ENCODE measurements around the gene DNAJC15.
"Not testable (repeated sequence)": the region's sequence is repeated elsewhere in the genome, so short reads cannot be mapped to it uniquely, and the experiment has no call there.

Gene DNAJC15

DNA sequence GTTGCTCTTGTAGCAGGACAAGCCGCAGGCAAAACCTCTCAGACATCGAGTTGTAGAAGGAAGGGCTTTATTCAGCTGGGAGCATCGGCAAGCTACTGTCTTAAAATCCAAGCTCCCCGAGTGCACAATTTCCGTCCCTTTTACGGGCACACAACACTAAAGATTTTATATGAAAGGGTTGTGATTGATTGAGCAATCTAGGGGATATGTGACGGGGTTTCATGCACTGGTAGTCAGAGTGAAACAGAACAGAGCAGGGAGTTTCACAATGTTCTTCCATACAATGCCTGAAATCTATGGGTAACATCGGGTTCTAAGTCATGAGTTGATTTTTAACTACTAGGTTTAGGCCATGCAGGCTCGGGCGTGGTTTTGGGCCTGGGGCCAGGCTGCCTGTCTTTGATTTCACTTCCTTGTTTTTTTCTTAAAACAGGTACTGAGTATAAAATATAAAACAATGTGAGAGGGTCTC is 22.0 kb downstream of the DNAJC15 start:
- not testable (repeated sequence) for DNase-seq (ENCODE audit: low spot score)

DNA sequence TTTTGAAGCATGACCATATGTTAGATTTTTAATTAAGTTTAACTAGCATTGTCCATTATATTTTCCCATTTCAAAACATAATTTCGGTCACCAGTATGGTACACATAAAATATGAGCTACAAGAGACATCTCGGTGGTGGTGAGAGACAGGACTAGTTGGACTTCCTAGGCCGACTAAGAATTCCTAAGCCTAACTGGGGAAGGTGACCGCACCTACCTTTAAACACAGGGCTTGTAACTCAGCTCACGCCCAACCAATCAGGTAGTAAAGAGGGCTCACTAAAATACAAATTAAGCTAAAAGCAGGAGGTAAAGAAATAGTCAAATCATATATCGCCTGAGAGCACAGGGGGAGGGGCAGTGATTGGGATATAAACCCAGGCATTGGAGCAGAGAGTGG is 22.9 kb downstream of the DNAJC15 start:
- DNase-seq (ENCODE audit: low spot score): no peak

DNA sequence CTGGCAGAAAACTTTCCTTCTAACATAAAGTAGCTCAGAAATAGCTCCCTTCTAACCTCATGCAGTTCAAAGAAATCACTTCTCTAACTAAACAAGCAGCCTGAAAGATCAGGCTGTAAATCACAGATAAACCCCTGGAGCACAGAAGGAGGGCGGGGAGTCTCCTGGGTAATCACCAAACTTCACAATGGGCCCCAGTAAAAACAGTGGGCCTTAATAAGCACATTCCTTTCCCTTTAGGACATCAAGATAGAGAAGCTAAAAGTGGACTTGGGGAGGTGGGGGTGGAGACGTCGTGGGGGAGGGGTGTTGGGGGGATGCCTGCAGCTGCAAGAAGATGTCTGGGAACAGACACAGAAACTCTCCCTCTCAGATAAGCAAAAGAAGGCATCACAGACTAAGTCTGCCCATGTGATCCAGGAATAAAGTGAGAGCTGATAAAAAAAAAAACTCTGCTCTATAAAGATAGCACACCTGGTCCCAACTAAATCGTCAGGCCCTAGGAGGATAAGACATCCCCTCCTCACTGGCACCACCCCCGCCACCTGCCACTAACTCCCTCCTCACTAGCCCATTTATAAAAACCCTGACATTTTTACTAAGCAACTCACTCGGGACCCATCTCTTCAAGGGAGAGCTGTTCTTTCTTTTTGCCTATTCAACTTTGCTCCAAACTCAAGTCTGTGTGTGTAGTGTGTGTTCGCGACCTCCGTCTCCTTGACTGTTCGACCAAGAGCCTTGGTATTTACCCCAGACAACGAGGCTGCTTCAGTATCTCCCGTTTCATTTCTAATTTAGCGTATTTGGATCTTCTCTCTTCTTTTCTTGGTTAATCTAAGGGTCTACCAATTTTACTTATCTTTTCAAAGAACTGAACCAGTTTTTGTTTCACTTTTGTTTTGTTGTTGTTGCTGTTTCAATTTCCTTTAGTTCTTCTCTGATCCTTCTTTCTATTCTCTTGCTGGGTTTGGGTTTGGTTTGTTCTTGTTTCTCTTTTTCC is 31.7 kb downstream of the DNAJC15 start:
- peak; percentile 29 for DNase-seq (ENCODE audit: low spot score)

DNA sequence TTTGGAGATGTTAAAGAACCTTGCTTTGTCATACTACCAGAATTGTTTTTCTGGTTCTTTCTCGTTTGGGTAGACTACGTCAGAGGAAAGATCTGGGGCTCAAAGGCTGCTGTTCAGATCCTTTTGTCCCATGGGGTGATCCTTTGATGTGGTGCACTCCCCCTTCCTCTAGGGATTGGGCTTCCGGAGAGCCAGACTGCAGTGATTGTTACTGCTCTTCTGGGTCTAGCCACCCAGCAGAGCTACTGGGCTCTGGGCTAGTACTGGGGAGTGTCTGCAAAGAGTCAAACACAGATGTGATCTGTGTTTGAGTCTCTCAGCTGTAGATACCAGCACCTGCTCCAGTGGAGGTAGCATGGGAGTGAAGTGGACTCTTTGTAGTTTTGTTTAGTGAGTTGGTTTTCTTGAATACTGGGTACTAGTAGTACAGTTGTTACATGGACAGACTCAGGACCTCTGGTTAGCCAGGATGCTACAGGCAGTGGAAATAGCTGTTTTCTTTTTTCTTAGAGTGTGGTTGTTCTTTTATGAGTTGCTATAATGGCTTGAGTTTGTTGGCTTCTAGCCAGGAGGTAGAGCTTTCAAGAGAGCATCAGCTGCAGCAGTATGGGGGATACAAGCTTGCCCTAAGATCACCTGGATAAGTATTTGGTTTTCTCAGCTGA is 34.4 kb downstream of the DNAJC15 start:
- no peak for DNase-seq (ENCODE audit: low spot score)

DNA sequence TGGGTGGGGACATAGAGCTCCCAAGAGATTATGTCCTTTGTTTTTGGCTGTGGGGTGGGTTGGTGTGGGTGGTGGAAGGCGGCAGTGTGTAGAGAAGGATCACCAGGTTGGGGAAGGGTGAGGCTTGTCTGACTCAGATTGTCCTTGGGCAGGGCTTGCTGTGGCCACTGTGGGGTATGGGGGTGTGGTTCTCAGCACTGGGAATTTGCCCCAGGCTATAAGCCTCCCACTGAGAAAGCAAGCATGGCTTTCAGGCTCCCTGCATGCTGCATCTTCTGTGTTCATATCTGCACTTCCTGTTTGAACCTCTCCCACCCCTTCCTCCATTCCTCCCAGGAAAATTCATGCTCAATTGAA is 34.9 kb downstream of the DNAJC15 start:
- DNase-seq (ENCODE audit: low spot score): peak; percentile 25

DNA sequence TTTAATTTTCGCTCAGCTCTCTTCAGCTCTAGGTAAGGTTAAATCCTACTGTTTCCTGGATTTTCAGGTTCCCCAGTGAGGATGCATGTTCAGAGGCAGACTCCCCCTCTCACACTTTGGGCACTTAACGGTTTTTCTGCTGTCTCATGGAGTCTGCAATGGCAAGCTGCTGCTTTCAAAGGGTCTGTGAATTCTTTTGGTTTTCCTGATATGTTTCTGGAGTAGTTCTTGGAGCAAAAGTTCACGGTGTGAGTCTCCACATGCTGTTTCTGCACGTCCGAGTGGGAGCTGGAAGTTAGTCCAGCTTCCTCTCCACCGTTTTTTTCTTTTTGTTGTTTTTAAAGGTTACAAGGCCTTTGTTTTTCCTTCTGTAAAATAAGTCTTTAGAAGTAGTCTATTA is 35.4 kb downstream of the DNAJC15 start:
- no peak for DNase-seq (ENCODE audit: low spot score)

DNA sequence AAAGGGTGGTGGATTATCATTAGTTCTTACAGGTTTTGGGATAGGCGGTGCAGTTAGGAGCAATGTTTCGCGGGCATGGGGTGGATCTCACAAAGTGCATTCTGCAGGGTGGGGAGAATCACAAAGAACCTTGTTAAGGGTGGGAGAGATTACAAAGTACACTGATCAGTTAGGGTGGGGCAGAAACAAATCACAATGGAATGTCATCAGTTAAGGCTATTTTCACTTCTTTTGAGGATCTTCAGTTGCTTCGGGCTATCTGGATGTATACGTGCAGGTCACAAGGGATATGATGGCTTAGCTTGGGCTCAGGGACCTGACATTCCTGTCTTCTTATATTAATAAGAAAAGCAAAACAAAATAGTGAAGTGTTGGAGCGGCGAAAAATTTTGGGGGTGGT is 36.4 kb downstream of the DNAJC15 start:
- DNase-seq (ENCODE audit: low spot score): not testable (repeated sequence)

DNA sequence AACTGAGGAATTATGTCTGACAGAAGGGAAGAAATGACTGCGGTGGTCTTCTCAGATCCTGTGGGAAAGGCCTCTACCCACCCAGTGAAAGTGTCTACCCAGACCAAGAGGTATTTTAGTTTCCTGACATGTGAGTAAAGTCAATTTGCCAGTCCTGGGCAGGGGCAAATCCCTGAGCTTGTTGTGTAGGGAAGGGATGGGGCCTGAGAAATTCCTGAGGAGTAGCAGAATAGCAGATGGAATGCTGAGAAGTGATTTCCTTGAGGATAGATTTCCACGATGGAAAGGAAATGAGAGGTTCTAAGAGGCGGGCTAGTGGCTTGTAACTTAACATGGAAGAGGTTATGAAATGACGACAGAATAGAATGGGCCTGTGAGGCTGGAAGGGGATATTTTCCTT is 37.4 kb downstream of the DNAJC15 start:
- DNase-seq (ENCODE audit: low spot score): not testable (repeated sequence)

DNA sequence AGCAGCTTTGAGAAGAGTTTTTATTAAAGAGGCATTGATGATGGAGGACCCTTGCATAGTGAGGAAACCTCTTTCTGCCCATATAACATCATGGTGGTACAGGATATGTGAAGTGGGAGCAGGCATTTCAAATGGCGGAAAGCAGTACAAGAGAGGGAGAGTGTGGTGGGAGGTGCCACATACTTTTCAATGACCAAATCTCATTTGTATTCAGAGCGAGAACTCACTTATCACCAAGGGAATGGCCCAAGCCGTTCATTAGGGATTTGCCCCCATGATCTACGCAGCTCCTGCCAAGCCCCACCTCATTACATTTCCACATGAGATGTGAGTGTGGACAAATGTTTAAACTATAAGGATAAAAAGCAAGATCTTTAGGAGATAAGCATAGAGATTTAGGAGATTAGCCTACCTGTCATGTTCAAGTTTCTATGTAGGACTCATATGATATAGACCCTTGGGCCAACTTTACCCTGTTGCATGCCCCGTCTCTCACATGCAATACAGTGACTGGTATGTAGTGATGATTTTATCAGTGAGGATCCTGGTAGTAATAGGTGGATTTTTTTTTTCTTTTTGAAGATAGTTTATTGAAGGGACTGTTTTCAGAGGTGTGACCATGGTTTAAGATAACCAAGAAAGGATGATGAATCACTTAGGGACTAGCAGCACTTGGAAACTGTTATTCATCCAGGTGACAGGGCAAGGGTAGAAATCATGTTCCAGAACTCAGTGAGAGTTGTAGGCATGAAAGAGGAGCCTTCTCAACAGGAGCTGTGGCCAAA is 38.3 kb downstream of the DNAJC15 start:
- DNase-seq (ENCODE audit: low spot score): no peak

DNA sequence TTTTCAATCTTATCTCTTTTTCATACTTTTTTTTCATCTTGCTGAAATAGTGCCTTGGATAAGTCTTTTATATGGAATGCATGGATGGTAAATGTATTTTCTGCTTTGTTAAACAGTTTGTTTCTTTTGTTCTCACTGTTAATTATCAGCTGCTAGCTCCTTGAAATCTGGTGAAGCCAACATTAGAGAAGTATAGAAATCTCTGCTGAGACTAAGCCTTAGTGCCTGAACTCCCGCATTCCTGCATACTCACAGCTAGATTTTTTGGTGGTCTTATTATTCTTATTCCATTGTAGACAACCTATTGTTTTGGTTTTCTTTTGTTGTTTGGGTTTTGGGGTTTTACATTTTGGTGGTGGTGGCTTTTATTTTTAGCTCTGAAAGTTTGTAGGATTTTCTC is 48.4 kb downstream of the DNAJC15 start:
- DNase-seq (ENCODE audit: low spot score): no peak

DNA sequence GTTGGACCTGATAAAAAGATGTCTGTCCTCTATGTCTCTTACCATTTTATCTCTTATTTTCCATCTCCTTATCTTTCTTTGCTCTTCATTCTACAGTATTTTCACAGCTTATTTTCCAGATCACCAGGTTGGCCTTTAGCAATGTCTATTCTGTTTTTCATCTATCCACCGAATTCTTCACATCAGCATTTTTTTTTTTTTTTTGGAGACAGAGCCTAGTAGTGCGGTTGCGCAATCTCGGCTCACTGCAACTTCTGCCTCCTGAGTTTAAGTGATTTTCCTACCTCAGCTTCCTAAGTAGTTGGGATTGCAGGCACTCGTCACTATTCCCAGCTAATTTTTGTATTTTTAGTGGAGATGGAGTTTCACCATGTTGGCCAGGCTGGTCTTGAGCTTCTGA is 49.0 kb downstream of the DNAJC15 start:
- DNase-seq (ENCODE audit: low spot score): no peak

DNA sequence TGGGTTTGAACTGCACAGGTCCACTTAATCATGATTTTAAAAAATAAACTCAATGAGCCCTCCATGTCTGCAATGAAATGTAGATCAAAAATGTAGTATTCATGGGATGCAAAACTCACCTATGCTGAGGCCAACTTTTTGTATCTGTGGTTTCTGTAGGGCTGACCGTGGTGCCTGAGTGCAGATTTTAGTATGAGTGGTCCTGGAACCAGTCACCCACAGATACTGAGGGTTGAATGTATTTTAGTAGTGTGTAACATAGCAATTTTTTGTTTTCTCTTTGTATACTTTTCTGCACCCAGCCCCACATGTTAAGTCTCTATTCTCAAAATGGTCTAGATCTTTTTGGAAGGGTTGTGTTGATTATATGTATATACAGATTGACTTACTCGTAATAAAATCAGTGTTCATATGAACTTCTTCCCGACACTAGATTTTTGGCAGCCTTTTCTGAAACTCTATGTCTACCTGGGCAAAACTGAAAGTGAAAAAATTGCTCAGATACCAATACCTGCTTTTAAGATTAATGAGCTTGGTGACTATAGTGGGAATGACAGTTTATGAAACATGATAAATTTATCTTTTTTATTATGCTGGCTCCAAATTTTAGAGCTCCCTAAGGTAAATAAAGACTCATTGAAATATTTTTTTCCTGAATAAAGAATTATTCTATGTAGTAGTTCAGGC is 51.6 kb downstream of the DNAJC15 start:
- no peak for DNase-seq (ENCODE audit: low spot score)

DNA sequence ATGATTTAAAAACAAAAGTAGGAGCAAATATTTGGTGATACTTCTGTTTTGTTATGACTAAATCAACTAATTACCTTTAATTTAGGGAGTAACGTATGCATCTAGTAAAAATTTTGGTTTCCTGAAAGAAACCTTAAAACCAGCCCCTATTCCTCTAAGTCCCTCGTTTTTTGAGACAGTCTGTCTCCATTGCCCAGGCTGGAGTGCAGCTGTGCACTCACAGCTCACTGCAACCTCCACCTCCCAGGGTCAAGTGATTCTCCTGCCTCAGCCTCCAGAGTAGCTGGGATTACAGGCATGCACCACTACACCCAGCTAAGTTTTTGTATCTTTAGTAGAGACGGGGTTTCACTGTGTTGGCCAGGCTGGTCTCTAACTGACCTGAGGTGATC is 52.1 kb downstream of the DNAJC15 start:
- not testable (repeated sequence) for DNase-seq (ENCODE audit: low spot score)

DNA sequence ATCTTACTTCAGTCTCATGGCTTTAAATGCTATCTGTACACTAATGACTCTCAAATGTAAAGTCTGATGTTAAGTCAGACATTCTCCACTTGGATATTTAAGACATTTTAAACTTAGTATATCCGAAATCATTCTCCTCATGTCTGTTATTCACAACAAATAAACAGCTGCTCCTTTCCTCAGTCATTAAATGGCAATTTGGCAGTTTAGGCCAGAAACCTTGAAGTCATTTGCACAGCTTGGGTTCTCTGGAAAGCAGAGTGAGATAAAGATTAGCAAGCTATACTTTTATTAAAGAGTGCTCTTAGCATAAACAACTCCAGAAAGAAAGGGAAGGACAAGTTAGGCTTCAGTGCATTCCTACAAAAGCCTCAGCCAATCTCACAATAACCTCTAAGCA is 53.7 kb downstream of the DNAJC15 start:
- DNase-seq (ENCODE audit: low spot score): no peak

DNA sequence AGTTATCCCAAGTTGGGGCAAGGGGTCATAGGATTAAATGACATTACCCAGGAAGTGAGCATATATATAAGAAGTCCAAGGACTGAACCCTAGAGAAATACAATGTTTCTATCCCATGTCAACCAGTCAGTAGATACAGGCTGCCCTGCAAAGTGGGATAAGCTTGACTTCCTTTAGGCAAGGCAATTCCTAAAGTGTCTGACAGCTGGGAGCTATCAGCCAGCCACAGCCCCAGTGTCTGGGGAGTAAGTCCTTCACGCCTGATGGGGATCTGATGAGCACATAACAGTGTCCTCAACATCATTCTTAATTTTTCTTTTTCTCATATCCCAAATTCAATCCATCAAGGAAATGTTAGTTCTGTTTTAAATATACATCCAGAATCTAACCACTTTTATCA is 54.1 kb downstream of the DNAJC15 start:
- no peak for DNase-seq (ENCODE audit: low spot score)

DNA sequence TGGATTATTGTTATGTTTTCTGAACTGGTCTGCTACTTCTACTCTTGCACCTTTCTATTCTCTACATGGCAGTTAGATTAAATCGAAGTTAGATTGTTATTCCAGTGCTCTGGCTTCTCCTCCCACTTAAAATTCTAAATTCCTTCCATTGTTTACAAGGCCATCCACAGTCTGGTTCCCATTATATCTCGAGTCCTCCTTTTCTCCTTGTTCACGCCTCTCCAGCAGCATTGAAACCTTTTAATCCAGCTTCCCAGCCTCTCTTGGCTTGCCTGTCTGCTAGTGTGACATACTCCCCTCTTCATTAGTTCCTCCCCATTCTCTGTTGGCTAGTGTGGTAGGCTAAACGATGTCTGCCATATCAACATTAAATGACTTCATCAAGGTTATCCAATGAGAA is 54.5 kb downstream of the DNAJC15 start:
- no peak for DNase-seq (ENCODE audit: low spot score)

DNA sequence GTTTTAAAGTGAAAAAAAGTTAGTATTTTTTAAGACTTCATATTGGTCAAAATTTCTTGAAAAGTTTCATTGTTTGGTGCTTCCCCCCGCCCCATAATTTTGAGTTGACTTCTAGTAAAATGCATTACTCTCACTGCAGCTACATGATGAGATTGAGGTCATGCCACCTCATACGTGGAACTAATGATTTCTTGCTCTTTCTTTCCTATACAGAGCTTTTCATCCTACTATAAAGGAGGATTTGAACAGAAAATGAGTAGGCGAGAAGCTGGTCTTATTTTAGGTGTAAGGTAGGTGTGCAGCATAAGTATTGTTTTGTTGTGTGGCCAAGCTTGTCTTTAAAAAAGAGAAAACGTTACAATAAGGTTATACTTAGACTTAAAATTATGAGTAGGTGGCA is 55.0 kb downstream of the DNAJC15 start:
- no peak for DNase-seq (ENCODE audit: low spot score)

DNA sequence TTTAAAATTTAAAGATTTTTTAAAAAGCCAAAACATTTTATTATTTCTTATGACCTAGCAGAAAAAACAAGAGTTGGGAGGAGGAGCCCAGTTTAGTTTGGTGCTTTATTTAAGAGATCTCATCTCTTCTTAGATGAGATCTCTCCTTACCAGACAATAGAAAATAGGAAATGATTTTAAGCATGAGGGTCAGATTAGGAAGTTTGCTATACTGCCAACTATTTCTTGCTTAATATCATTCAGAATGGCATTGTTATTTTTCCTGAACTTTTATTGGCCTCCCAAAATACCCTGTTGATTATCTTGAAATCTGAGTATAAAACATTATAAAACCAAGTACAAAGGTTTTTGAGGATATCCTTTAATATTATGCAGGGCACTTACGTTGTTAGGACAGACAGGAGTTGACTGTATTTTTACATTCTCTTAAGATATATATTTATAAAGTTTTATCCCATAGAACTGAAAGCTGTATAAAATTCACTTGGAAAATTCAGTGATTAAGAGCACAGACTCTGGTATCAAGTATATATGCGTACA is 56.1 kb downstream of the DNAJC15 start:
- DNase-seq (ENCODE audit: low spot score): no peak

DNA sequence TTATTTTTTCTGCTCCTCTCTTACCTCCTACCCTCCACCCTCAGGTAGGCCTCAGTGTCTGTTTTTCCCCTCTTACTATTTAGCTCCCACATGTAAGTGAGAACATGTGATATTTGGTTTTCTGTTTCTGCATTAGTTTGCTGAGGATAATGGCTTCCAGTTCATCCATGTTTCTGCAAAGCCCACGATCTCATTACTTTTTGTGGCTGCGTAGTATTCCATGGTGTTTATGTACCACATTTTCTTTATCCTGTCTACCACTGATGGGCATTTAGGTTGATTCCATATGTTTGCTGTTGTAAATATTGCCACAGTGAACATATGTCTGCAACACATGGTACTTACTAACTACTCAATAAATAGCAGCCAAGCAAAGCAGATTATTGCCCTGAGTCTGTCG is 56.8 kb downstream of the DNAJC15 start:
- no peak for DNase-seq (ENCODE audit: low spot score)

DNA sequence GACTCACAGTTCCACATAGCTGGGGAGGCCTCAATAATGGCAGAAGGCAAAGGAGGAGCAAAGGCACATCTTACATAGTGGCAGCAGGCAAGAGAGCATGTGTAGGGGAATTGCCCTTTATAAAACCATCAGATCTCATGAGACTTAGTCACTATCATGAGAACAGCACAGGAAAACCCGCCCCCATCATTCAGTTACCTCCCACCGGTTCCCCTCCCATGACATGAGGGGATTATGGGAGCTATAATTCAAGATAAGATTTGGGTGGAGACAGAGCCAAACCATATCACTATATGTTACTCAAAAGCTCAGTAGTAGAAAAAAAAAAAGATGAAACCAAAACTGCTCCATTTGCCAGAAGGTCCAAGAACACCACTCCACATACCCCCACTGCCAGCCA is 58.5 kb downstream of the DNAJC15 start:
- DNase-seq (ENCODE audit: low spot score): no peak

DNA sequence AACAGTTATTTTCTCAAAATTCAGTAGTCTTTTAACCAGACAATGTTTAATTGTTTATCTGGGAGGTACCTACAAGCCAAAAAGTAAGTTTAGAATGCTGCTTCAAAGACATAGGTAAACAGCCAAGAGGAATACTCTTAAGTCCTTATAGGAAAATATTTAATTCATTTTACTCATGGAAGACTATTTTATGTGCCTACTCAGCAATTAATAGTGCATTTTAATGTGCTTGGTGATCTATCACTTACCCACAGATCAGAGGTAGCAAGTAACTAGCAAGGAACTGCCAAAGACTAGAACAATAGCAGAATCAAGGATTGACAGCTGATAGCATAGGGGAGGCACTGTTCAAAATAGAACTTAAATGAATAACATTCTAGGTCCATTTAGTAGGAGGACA is 60.4 kb downstream of the DNAJC15 start:
- no peak for DNase-seq (ENCODE audit: low spot score)

DNA sequence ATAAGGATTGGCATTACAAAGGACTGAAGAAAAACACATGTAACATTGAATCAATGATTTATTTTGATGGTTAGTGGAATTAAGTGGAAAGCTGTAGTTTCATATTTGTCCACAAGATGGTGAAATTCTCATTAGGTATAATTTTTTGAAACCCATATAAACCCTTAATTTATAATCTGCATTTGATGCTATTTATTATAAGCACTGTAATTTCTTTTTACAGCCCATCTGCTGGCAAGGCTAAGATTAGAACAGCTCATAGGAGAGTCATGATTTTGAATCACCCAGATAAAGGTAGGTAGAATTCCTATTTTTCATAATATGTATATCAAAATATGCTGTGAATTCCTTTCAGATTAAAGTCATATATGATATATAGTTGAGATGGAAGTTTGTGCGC is 62.2 kb downstream of the DNAJC15 start:
- no peak for DNase-seq (ENCODE audit: low spot score)
